NCI-H187 (cell line): ENCODE data around the gene ASB17.
"Not testable (repeated sequence)": the region's sequence is repeated elsewhere in the genome, so short reads cannot be mapped to it uniquely, and the experiment has no call there.

Experiments used
- DNase-seq, 2 experiments: peaks; one replicate each; lab custom pipeline; 2025; lab: John Stamatoyannopoulos, UW

Gene ASB17, protein sequence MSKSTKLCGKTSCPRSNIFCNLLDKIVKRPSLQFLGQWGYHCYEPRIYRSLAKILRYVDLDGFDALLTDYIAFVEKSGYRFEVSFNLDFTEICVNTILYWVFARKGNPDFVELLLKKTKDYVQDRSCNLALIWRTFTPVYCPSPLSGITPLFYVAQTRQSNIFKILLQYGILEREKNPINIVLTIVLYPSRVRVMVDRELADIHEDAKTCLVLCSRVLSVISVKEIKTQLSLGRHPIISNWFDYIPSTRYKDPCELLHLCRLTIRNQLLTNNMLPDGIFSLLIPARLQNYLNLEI

DNA sequence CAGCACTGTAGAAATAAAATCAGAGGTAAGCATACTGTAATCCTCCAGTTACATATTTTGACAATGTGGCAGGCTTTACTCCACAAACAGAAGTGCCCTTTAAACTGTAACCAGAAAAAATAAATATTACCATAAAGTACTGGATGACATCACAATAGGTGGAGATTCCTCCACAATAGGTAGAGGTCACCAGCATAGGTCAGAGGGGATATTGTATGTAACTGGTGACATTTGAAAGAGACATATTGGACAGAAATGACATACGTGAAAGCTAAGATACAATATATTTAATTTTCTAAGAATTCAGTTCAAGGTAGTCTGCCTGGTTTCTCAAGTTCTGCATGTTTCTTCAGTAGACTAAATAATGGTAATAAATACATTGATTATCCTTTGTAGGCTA is at the start of gene ASB17:
ASB17 (minus strand) TSS at position 101 of the 400 bp plus-strand sequence. CDS start 113 bp downstream, outside the sequence.
- no peak for DNase-seq

DNA sequence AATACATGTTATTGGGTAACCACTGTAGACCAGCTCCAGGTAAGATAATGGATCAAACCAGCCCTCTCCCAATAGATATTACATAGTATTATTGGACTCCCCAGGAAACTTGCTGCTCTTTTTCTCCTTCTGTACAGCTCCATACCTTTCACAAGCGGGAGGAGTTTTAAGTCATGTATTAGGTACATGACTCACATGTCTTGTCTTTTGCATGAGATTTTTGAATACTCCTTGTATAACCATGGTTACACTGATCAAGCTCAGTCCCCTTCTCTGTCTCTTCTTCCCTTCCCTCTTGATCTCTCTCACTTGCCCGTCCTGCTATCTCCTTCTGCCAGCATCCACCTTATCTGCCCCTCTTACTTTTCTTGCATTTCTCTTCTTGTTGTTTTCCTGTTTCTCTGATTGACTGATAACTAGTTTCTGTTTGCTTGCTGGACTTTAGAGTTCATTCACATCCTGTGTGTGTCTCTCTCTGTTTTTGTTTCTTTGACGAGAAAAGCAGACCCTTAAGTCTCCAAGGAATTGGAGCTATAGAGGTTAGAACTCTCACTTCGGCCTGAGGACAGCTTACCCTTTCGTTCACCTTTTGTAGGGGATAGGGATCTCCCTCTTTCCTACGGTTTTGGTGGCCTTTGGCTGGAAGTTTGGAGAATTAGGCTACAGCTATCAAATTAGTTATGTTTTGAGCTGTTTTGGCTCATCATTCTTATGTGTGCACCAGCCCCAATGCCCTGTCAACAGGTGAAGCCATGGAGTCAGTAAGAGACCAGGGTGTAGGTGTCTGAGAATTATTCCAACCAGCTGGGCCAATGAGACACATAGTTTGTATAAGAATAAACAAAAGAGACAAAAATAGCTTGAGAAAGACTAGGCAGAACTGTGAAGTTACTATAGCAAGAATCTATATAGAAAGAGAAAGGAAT is 49.0 kb upstream of the ASB17 start:
- no peak for DNase-seq

DNA sequence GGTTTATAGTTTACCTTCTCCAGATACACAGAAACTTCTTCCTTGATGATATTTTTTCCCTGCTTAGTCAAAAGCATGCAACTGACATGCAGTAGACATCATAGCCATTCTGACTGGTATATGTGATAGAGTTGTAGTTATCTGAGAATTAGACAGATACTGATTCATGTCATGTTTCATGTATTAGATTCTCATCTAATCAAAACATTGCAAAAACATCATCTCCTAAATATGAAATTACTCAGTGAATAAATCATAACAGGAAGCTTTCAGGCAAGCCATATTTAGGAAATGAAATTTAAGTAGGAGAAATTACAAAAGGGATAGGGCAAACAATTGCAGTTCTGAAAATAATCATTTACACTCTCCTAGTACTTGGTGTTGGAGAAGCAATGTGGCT is 38.4 kb upstream of the ASB17 start:
- no peak for DNase-seq

DNA sequence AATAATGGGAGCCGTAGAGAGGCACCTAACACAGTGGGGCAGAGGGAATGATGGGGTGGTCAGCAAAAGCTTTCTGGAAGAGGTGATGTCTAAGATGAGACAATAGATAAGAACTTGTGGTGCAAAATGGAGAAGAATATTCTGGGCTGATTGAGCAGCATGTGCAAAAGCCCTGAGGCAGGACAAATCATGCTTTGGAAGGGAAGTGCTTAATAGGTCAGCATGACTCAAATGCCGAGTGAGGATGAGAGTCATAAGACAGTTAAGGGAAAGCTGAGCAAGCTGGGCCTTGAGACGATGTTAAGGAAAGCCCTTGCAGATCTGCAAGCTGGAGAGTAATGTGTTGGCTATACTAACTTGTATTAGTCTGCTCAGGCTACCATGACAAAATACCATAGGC is 37.3 kb upstream of the ASB17 start:
- DNase-seq: no peak

DNA sequence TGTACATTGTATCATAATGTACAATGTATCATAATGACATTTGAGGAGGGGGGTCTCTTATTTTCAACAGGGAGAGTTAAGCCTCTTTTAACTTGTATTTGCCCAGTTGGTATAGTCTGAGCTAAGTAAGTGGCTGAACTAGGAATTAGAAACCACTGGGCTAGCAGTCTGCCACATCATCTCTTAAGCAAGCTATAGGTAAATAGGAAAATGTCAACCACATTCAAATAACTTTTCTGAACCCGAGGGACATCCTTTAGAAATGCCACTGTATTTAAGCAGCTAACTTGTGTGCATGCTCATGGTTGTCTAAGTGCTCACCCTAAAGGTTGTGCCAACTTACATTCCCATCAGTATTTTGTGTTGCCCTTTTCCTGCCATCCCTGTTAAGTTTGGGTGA is 35.5 kb upstream of the ASB17 start:
- DNase-seq: no peak

DNA sequence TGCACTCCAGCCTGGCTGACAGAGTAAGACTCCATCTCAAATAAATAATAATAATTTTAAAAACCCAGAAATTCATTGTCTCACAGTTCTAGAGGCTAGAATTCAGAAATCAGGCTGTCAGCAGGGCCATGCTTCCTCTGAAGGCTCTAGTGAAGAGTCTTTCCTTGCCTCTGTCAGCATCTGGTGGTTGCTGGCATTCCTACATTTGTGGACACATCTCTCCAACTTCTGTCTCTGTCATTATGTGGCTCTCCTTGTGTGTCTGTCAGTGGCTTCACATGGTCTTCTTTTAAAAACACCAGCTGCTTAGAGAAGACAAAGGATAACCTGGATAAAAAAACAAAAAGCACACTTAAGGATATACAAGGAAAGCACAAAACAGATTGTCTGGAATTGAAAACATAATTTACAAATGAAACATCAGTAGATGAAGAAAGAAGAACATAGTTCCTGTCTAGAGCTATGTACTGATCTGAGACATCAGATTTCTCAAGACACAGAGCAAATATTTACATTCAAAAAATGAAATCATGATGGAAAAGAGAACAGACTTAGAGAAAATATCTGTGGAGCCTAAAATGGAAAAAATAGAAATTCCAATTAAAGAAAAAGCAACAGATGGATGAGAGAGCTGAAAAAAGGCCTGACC is 32.7 kb upstream of the ASB17 start:
- no peak for DNase-seq

DNA sequence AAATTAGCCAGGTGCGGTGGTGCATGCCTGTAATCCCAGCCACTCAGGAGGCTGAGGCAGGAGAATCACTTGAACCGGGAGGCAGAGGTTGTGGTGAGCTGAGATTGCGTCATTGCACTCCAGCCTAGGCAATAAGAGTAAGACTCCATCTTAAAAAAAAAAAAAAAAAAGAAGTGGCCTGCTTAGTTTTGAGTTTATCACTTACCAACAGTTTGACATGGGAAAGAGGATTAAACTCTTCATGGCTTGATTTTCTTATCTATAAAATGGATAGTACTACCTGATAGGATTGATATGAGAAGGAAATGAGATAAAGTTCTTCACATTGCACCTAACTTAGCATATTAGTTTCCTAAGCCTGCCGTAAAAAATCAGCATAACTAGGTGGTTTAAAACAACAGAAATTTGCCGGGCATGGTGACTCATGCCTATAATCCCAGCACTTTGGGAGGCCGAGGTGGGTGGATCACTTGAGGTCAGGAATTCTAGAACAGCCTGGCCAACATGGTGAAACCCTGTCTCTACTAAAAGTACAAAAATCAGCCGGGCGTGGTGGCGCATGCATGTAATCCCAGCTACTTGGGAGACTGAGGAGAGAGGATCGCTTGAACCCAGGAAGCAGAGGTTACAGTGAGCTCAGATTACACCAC is 32.0 kb upstream of the ASB17 start:
- not testable (repeated sequence) for DNase-seq

DNA sequence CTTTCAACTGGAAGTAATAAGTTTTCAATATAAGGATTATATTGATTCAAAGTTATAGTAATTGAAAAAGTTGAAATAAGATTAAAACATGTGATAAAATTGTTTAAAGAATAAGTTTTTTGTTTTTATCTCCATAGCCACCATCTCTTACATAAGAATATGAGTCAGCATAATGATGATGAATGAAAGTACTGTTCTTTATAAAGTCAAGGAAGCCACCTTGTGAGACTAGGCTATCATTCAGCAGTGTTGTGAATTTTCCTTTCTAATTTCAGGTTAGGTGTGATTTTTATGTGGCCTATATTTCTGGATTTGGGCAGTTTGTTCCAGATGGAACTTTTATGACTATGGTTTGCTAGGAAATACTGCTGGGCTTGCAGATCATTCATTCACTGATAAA is 22.4 kb upstream of the ASB17 start:
- DNase-seq: no peak

DNA sequence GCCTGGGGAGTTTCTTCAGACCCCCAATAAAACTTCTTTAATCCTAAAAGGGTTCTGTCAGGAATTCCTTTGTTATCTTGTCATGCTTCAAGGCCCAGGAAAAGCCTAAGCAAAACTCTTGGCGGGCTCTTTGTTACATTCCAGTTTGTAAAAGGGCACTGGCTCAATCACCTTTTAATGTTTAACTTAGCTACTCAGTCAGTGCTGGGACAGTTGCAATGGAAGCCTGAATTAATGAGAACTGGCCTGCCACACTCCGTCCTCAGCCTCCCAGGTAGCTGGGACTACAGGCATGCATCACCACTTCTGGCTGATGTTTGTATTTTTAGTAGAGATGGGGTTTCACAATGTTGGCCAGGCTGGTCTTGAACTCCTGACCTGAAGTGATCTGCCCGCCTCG is 21.3 kb upstream of the ASB17 start:
- DNase-seq: no peak

DNA sequence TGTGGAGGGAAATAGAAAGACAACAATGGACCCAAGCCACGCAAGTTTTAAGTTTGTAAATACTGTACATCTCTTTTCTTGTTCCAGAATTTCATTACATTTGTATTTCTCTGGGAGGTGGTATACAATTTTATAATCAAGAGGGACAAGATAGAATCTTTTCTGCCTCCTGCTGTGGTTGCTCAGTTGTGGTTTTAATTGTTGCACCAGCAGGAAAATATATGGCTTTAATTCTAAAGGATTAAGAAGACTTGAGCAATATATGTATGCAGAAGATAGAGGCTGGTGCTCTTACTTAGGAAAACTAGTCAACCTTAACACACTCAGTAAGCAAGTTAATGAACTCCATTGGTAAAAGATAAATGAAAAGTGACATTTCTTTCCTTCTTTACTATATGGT is 19.8 kb upstream of the ASB17 start:
- DNase-seq: no peak

DNA sequence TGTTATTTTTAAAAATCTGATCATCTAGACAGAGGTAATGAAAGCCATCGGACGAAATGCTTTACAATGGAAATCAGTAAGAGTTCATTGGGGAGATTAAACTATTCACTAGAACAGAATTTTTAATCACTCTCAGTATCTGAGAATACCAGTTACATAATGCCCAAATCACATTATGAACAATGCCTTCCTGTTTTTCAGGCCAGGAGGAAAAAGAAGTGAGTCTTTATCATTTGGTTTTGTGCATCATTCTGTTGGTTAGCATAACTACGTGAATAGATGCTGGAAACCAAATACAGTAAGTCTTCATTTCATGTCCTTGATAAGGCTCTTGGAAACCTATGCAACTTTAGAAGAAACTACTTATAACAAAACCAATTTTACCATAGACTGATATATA is 18.0 kb upstream of the ASB17 start:
- no peak for DNase-seq

DNA sequence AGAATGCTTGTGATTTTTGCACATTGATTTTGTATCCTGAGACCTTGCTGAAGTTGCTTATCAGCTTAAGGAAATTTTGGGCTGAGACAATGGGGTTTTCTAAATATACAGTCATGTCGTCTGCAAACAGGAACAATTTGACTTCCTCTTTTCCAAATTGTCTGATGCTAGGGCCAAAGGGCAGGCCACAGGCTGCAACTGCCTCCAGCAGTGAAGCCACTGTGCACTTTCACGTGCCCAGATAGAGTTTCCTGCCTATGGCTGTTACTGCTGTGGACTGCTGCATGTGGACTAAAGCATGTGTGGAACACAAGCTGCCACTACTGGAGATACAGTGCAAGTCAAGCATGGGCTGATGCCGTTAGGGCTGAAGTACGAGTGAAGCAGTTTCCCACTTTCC is 10.8 kb upstream of the ASB17 start:
- not testable (repeated sequence) for DNase-seq

DNA sequence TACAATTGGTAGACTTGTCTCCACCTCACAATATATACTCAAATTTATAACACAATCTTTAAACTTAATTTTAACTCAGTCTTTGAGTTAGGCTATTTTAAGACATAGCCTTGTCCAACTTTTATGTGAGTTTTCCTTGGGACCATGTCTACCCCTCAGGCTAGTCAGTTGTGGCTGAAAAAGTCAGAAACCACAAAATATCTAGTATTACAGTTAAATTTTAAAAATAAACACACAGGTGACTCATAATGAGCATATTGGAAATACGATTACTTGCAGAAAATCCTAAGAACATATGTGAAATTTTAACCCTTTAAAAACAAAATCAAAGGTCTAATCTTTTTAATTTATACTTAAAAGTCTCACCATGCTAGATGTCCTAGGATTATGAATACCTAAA is 4.8 kb upstream of the ASB17 start:
- DNase-seq: no peak

DNA sequence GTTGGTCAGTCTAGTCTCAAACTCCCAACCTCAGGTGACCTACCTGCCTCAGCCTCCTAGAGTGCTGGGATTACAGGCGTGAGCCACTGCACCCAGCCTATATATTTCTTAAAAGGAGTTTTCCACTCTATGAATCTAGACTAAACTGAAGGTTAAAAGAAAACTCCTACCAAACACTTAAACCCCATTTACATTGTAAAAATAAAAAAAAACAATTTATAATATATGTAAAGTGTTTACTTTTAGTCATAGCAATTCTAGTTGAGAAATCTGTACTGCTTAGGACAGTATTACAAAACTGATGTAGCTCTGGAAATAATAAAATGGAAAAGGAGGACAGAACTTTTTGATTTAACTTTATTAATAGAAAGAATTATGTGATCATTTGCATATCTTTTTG is 9.5 kb downstream of the ASB17 start:
- no peak for DNase-seq

DNA sequence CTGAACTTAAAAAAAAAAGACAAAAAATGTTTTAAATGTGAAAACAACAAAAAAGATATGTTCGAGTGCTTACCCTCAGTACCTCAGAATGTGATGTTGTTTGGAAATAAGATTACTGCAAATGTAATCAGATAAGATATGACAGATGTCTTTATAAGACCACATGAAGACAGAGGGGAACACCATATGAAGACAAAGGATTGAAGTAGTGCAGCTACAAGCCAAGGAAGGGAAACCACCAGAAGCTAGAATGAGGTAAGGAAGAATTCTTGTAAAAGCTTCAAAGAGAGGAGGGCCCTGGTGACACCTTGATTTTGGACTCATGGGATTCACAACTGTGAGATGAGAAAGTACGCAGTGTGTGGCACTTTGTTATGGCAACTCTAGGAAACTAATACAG is 15.4 kb downstream of the ASB17 start:
- DNase-seq: no peak

DNA sequence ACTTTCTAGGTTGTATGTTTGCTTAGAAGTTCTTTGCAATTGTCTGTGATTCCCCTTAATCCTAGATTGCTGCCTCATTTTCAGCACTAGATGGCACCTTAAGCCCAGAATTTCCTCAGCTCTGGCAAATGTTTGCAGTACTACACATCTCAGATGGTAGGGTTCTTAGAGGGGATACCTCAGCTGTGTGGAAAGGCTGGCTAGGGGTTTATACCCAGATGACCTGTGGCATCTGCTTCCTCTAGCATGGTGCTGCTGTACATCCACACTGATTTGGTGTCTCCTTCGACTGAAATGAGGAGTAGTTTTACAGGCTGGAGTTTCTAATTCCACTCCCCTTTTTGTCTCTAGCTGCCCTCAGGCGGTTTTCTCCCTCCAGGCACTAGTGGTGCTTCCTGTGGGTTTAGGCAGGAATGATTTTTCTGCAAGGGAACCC is 23.5 kb downstream of the ASB17 start:
- no peak for DNase-seq

DNA sequence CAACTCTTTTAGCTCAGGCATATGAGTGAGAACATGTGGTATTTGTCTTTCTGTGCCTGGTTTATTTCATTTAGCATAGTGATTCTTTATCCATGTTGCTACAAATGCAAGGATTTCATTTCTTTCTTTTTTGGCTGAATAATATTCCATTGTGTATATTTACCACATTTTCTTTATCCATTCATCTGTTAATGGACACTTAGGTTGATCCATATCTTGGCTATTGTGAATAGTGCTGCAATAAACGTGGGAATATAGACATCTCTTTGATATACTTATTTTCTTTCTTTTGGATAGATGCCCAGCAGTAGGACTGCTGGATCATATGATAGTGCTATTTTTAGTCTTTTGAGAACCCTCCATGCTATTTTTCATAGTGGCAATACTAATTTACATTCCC is 30.8 kb downstream of the ASB17 start:
- no peak for DNase-seq

DNA sequence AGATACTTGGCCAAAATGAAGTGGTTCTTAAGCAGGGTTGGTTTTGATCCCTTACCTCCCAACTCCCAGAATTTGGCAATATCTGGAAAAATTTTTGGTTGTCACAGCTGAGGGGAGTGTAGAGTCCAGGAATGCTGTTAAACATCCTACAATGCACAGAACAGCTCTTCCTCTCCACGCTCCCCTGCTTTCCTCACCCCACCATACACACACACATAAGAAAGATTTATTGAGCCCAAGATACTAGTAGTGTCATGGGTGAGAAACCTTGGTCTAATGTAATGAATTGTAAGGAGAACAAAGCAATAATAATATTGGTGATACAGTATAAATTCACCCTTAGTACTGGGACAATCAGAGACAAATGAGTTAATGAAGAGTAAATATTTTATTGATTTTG is 47.8 kb downstream of the ASB17 start:
- DNase-seq: no peak

DNA sequence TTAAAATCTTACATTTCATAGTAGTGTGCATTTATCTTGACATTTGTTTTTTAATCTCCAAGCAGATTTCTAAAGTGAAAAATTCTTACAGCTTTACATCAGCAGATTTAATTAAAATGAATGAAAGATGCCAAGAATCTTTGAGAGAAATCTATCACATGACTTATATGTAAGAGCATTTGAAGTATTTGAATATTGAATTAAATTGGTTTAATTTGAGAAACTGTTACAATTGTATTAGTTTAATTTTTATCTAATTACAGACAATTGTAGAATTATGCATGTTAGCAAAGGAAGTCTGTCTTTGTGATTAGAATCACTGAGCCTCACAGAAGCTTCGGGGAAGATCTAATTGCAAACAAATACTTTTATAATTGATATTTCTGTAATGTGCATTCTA is 52.2 kb downstream of the ASB17 start:
- DNase-seq: no peak

DNA sequence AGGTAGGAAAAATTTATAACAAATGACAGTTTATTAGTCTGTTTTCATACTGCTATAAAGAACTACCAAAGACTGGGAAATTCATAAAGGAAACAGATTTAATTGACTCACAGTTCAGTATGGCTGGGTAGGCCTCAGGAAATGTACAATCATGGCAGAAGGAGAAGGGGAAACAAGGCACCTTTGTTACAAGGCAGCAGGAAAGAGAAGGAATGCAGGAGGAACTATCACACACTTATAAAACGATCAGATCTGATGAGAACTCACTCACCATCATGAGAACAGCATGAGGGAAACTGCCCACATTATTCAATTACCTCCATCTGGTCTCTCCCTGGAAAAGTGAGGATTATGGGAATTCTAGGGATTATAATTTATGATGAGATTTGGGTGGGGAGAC is 61.3 kb downstream of the ASB17 start:
- DNase-seq: no peak
